Activated CD4-positive, alpha-beta memory T cell treated with anti-CD3 and anti-CD28 coated beads for 36 hours (primary cell): ENCODE data around the gene RANBP3. TPM values are rescaled to one million over a fixed set of nuclear protein-coding genes. Genes with fewer than 3 reads are reported as not detected.
"Not testable (repeated sequence)": the region's sequence is repeated elsewhere in the genome, so short reads cannot be mapped to it uniquely, and the experiment has no call there.

Experiments
- CTCF ChIA-PET: fragments of 350-600 bp; sonication (Branson Sonifier 250); formaldehyde crosslinking; loops from one replicate; lab custom pipeline; 2021; ENCODE audit warnings: antibody characterized with exemption, inconsistent platforms; lab: Charles Lee
- POLR2A ChIA-PET: fragments of 350-600 bp; sonication (Branson Sonifier 250); formaldehyde crosslinking; loops from one replicate; lab custom pipeline; 2021; ENCODE audit warnings: antibody characterized with exemption; lab: Charles Lee
- DNase-seq: peaks from one replicate; pipeline ENCODE4 v3.0.0-alpha.2; 2020
- H3K27ac Mint-ChIP-seq: one replicate; pipeline ENCODE4 v1.8.0; 2021; ENCODE audit warnings: mixed read lengths
- H3K27me3 Mint-ChIP-seq: one replicate; pipeline ENCODE4 v1.8.0; 2021; ENCODE audit warnings: mixed read lengths
- H3K36me3 Mint-ChIP-seq: one replicate; pipeline ENCODE4 v1.8.0; 2021; ENCODE audit warnings: mixed read lengths
- H3K4me1 Mint-ChIP-seq: one replicate; pipeline ENCODE4 v1.8.0; 2021; ENCODE audit warnings: low read depth, mixed read lengths
- H3K4me3 Mint-ChIP-seq: one replicate; pipeline ENCODE4 v1.8.0; 2021; ENCODE audit warnings: mild to moderate bottlenecking, mixed read lengths
- H3K9me3 Mint-ChIP-seq: one replicate; pipeline ENCODE4 v1.8.0; 2021; ENCODE audit warnings: mixed read lengths
- intact Hi-C: fragments of 100-400 bp; cut with micrococcal nuclease; formaldehyde crosslinking; loops from one replicate; pipeline ENCODE4 v1.15.1; 2023
- total RNA-seq, 2 experiments: library from RNA; stranded (reverse); gene quantifications; one replicate each; pipeline ENCODE4 v1.2.3, GENCODE V29; 2021

Gene RANBP3
- total RNA-seq, 2 experiments from 2014 or later, result 78.1 to 81.3 TPM

DNA sequence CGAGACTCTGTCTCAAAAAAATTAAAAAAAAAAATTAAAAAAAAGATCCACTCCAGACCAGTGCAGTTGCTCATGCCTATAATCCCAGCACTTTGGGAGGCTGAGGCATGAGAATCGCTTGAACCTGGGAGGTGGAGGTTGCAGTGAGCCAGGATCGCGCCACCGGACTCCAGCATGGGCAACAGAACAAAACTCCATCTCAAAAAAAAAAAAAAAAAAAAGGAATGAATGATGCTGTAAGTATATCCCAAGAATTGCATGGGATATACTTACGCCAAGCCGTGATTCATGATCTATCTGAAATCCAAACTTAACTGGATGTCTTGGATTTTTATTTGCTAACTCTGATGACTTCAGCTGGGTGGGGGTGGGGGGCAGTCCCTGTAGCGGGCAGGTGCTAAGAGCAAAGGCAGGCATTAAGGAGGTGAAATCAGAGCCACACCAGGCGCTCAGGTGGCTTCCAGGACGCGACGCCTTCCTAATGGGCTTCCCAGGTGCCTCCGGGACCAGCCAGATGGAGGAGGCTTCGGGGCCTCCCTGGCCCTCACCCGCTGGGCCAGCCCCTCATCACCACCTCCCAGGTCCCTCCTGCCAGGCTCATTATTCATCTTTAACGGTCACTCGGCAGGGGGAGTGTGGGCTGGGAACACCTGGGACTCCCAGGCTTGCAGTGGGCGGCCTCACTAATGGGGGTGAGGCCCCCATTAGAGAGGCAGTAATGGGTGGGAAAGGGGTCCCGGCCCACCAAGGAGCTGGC is 96.2 kb downstream of the RANBP3 start:
- no peak overlapping the region for H3K4me3 Mint-ChIP-seq
- no peaks in the 10 kb centered on the region for H3K4me1 Mint-ChIP-seq
- CTCF ChIA-PET, result no interaction called here
- POLR2A ChIA-PET, result no interaction called here
- H3K27me3 Mint-ChIP-seq, result peaks cover 9% of the 10 kb centered on the region
- H3K27ac Mint-ChIP-seq, result no peak overlapping the region
- H3K9me3 Mint-ChIP-seq, result no peaks in the 10 kb centered on the region
- no peak for DNase-seq
- H3K36me3 Mint-ChIP-seq, result no peaks in the 10 kb centered on the region
- intact Hi-C loops, result no loop called here

DNA sequence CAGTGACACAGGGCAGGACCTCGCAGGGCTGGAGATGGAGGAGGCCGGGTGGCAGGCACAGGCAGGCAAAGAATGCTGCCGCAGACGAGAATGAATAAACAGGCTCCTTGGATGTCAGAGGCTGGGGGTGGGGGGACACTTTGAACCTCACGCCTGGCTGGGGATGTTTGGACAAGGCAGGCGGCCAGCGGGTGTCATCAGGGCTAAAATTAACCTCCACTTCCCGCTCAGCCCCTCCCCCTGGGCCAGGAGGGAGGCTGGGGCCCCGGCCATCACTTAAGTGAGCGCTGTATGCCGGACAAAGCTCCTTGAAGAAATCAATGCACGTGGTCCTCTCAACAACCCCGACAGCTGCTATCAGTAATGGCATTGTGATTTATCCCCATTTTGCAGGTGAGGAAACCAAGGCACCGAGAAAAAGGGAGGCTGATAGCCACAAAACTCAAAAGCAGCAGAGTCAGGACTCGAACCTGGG is 97.3 kb downstream of the RANBP3 start:
- Mint-ChIP-seq H3K9me3 (no peaks in the 10 kb centered on the region), H3K27ac (no peak overlapping the region), H3K4me3 (no peak overlapping the region), H3K36me3 (no peaks in the 10 kb centered on the region), H3K27me3 (peaks cover 9% of the 10 kb centered on the region), H3K4me1 (no peaks in the 10 kb centered on the region)
- POLR2A ChIA-PET, result no interaction called here
- DNase-seq, result no peak
- intact Hi-C loops, result no loop called here
- CTCF ChIA-PET, result no interaction called here

DNA sequence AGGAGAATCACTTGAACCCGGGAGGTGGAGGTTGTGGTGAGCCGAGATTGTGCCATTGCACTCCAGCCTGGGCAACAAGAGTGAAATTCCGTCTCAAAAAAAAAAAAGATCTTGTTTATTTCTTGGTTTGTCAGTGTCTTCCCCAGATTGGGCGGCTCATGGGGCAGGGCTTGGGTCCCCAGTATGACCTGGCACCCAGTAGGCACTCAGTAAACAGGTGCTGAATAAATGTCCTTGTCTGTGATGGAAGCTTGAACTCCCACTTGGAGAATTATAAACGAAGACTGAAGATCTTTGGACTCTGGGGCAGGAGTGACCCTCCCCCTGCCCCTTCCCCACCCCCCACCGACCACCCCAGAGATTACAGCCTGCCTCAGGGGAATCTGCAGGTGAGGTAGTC is 97.7 kb downstream of the RANBP3 start:
- peaks cover 9% of the 10 kb centered on the region for H3K27me3 Mint-ChIP-seq
- DNase-seq, result no peak
- ChIA-PET CTCF (no interaction called here), POLR2A (no interaction called here)
- H3K4me3 Mint-ChIP-seq, result no peak overlapping the region
- no peaks in the 10 kb centered on the region for H3K36me3 Mint-ChIP-seq
- no peaks in the 10 kb centered on the region for H3K9me3 Mint-ChIP-seq
- intact Hi-C loops, result no loop called here
- H3K27ac Mint-ChIP-seq, result no peak overlapping the region
- H3K4me1 Mint-ChIP-seq, result no peaks in the 10 kb centered on the region

DNA sequence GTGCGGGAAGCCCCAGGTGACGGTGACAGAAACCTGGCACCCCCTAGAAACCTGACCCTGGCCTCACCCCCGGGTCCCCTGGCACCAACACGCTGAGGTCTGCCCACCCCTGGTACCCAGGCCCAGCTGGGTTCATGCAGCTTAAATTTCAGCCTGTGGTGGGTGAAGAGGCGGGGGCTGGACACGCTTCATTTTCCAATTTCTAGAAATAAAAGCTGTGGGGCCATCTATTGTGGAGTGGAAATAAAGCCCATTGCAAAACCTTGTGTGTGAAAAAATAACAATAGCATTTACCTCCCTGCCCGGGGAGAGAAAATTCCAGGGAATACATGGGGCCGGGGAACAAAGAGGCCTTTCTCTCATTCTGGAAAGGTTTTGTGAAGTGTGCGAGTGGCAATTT is 100.1 kb downstream of the RANBP3 start:
- H3K27me3 Mint-ChIP-seq, result peaks cover 9% of the 10 kb centered on the region
- no peaks in the 10 kb centered on the region for H3K4me1 Mint-ChIP-seq
- ChIA-PET POLR2A (no interaction called here), CTCF (no interaction called here)
- H3K36me3 Mint-ChIP-seq, result no peaks in the 10 kb centered on the region
- intact Hi-C loops, result no loop called here
- H3K4me3 Mint-ChIP-seq, result no peak overlapping the region
- H3K9me3 Mint-ChIP-seq, result no peaks in the 10 kb centered on the region
- DNase-seq, result no peak
- H3K27ac Mint-ChIP-seq, result no peak overlapping the region

DNA sequence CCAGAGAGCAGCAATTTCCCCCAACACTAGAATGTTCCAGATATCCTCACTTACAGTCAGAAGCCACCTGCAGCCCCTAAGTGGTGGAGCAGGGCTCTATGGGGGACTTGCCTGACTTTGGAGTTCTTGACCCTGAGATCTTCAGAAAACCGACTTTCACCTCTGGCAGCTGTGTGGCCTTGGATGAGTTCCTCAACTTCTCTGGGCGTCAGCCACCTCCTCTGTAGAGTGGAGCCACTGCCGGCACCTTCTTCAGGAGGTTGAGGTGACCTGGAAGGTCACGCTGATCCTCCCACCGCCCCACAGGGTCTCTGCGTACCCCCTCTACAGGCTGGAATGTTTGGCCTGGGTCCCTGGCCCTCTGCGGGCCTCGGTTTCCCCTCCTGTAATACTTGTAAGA is 100.5 kb downstream of the RANBP3 start:
- no peak for DNase-seq
- Mint-ChIP-seq H3K36me3 (no peaks in the 10 kb centered on the region), H3K9me3 (no peaks in the 10 kb centered on the region), H3K27ac (no peak overlapping the region), H3K27me3 (peaks cover 7% of the 10 kb centered on the region), H3K4me3 (no peak overlapping the region), H3K4me1 (no peaks in the 10 kb centered on the region)
- CTCF ChIA-PET, result no interaction called here
- POLR2A ChIA-PET, result no interaction called here
- intact Hi-C loops, result no loop called here

DNA sequence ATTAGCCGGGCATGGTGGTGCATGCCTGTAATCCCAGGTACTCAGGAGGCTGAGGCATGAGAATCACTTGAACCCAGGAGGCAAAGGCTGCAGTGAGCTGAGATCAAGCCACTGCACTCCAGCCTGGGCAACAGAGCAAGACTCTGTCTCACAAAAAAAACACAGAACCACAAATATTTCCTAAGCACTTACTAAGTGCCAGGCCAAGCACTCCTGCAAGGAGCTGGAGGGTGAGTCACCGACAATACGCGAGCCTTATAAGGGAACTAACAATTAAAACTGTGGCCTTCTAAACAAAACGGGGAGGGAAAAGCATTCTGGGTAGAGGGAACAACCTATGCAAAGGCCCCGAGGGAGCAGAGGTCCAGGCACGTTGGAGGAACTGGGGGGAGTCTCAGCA is 103.4 kb downstream of the RANBP3 start:
- intact Hi-C loops, H3K4me1 Mint-ChIP-seq, POLR2A ChIA-PET, DNase-seq, H3K27ac Mint-ChIP-seq, H3K36me3 Mint-ChIP-seq, H3K27me3 Mint-ChIP-seq, H3K9me3 Mint-ChIP-seq, H3K4me3 Mint-ChIP-seq, CTCF ChIA-PET: not testable (repeated sequence)

DNA sequence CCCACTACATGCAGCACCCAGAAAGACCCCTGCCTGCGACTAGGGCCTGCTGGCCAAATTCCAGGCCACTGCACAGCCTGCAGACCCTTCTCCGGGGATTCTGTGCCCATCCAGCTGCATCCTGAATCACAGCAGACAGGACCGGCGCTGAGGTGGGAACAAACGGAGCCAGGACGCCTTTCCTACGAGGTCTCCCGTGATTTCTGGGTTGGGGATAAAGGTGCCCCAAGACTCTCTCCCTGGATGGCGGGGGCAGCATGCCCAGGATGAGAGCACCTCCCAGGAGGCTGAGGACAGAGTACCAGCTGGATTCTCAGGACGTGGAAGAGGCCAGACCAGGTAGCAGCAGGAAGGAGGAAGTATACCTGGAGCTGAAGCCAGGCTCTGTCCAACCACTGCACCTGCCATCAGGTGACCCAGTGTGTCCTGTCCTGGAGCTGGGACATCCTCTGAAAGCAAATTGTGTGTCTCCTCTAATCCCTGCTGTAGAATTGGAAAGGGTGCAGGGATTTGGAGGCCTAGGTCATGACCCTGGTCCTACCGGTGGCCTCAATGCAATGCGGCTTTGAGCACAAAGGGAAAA is 104.2 kb downstream of the RANBP3 start:
- H3K27me3 Mint-ChIP-seq, result peaks cover 3% of the 10 kb centered on the region
- H3K4me3 Mint-ChIP-seq, result no peak overlapping the region
- CTCF ChIA-PET, result no interaction called here
- no peaks in the 10 kb centered on the region for H3K36me3 Mint-ChIP-seq
- intact Hi-C loops, result no loop called here
- no peak overlapping the region for H3K27ac Mint-ChIP-seq
- no peak for DNase-seq
- H3K4me1 Mint-ChIP-seq, result no peaks in the 10 kb centered on the region
- POLR2A ChIA-PET, result no interaction called here
- no peaks in the 10 kb centered on the region for H3K9me3 Mint-ChIP-seq

DNA sequence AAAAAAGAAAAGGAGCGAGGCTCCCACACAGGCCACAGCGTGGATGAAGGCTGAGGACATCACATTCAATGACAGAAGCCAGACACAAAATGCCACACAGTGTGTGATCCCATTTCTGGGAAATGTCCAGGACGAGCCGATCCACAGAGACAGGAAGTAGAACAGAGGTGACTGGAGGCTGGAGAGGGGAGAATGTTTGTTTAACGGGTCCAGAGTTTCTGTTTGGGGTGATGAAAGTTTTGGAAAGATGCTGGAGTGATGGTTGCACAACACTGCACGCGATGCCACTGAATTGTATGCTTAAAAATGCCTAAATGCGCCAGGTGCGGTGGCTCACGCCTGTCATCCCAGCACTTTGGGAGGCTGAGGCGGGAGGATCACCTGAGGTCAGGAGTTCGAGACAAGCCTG is 107.0 kb downstream of the RANBP3 start:
- H3K36me3 Mint-ChIP-seq, result no peaks in the 10 kb centered on the region
- H3K27me3 Mint-ChIP-seq, result no peaks in the 10 kb centered on the region
- no peak overlapping the region for H3K4me3 Mint-ChIP-seq
- H3K4me1 Mint-ChIP-seq, result no peaks in the 10 kb centered on the region
- intact Hi-C loops, result no loop called here
- POLR2A ChIA-PET, result no interaction called here
- H3K27ac Mint-ChIP-seq, result no peak overlapping the region
- no peak for DNase-seq
- H3K9me3 Mint-ChIP-seq, result no peaks in the 10 kb centered on the region
- CTCF ChIA-PET, result no interaction called here

DNA sequence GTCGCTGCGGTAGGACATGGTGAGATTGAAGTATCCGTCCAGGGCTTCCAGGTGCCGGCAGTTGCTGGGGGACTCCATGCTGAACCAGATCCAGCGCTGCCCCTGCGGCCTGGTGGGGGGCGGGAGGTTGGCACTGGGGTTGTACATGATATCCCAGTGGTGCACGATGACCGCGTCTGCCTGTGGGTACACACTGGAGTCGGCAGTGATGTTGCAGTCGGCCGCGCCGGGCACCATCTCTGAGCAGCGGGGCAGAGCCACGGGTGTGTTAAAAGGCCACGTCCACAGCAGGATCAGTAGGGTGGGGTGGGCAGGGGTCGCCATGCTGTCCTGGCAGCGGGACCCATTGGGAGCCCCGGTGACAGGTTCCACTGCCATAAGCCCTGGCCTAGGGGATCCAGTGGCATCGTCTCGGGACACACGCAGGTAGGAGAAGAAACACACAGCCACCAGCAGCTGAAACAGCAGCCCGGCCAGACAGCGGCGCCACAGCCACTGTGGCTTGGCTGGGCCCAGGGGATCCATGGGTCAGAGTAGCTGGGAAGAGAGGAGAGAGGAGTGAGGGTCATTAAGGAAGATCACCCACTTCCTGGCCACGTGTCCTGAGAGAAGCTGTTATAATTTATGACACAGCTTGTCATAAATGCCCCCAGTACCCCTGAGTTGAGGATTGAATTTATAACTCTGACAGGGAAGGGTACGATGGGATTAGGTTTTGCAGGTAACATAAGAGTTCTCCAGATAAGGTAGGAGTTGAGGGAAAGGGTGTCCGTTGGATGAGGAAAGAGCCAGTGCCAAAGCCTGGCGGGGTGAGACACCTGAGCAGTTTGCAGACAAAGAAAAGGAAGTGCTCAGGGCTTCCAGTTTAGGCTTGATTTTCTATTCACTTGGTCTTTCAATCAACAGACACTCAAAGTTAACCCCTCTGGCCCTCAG is 110.5 kb downstream of the RANBP3 start:
- no peak for DNase-seq
- CTCF ChIA-PET, result no interaction called here
- Mint-ChIP-seq H3K36me3 (no peaks in the 10 kb centered on the region), H3K27ac (no peak overlapping the region), H3K27me3 (no peaks in the 10 kb centered on the region), H3K4me3 (no peak overlapping the region), H3K4me1 (no peaks in the 10 kb centered on the region), H3K9me3 (no peaks in the 10 kb centered on the region)
- POLR2A ChIA-PET, result no interaction called here
- intact Hi-C loops, result no loop called here

Other genes starting within 250 kb of the RANBP3 start
- gene PRR22, start 193.4 kb downstream of the RANBP3 start, total RNA-seq, result 1 to 10 TPM; 2.2 to 2.6 TPM
- 10 to 100 TPM; 41.9 to 44.4 TPM for gene DUS3L, start 187.0 kb downstream of the RANBP3 start, total RNA-seq
- gene NRTN, start 173.1 kb downstream of the RANBP3 start, total RNA-seq, result under 1 TPM; 0.22 to 0.97 TPM
- not detected for gene FUT6, start 138.4 kb downstream of the RANBP3 start, total RNA-seq
- not detected for gene FUT3, start 126.7 kb downstream of the RANBP3 start, total RNA-seq
- under 1 TPM; 0.15 to 0.24 TPM for gene FUT5, start 107.6 kb downstream of the RANBP3 start, total RNA-seq
- 100 to 1,000 TPM; 224 to 226 TPM for gene NDUFA11, start 74.3 kb downstream of the RANBP3 start, total RNA-seq
- 1 to 10 TPM; 2.9 to 3.3 TPM for gene VMAC, start 73.3 kb downstream of the RANBP3 start, total RNA-seq
- gene CAPS, start 63.9 kb downstream of the RANBP3 start, total RNA-seq, result 1 to 10 TPM; 3.7 to 3.9 TPM
- gene RFX2, start 132.4 kb upstream of the RANBP3 start, total RNA-seq, result 1 to 10 TPM; 6.5 to 7.9 TPM
- not detected for gene ACSBG2, start 157.5 kb upstream of the RANBP3 start, total RNA-seq